ENCODE measurements around the gene GJE1. TPM values are rescaled to one million over a fixed set of nuclear protein-coding genes. Genes with fewer than 3 reads are reported as not detected.

GJE1 gene
- polyA plus RNA-seq, 3 donors = not detected

- Histone ChIP-seq H3K9me3 (replicated peaks in 1 of 2; ENCODE audit: control insufficient read depth in 1 of 2, insufficient read depth in 1 of 2, low read length in 2 of 2) (peaks cover 0 to 14% of the 10 kb centered on the region in 2 donors), H3K9ac (ENCODE audit: insufficient read depth, low read length, poor library complexity, severe bottlenecking) (no peak overlapping the region), H3K36me3 (replicated peaks in 1 of 2; ENCODE audit: control insufficient read depth in 1 of 2, insufficient read depth in 2 of 2, low read length in 2 of 2) (peaks cover 77 to 90% of the 10 kb centered on the region in 2 donors), H3K79me2 (ENCODE audit: insufficient read depth, low read length) (no peaks in the 10 kb centered on the region), H2AFZ (ENCODE audit: insufficient read depth, low read depth, low read length, poor library complexity, severe bottlenecking) (no peak overlapping the region), H3K27me3 (ENCODE audit: control insufficient read depth in 2 of 2, insufficient read depth in 2 of 2, low read length in 2 of 2) (no peaks in the 10 kb centered on the region), H3K4me2 (replicated peaks; ENCODE audit: extremely low read depth, low read length, poor library complexity, severe bottlenecking) (no peak overlapping the region), H4K20me1 (ENCODE audit: insufficient read depth, low read length) (no peaks in the 10 kb centered on the region), H3K4me3 (replicated peaks in 1 of 3; ENCODE audit: low read depth in 2 of 3, low read length in 3 of 3) (no peak overlapping the region), H3K27ac (ENCODE audit: low read depth in 1 of 2, low read length in 2 of 2) (no peak overlapping the region), H3K4me1 (ENCODE audit: control insufficient read depth in 1 of 2, insufficient read depth in 2 of 2, low read length in 2 of 2) (no peaks in the 10 kb centered on the region)
- DNase-seq = no peak
- WGBS (ENCODE audit: insufficient coverage) = 96% methylated on average over 4 of the region's 6 CpGs
- H3K27ac Mint-ChIP-seq = peak overlapping the region in 1 of 7 donors; percentile 67
- H3K4me1 Mint-ChIP-seq = no peaks in the 10 kb centered on the region
- H3K4me3 Mint-ChIP-seq = no peak overlapping the region
- no peaks in the 10 kb centered on the region for H3K27me3 Mint-ChIP-seq (ENCODE audit: low read depth in 3 of 3)
- H3K36me3 Mint-ChIP-seq = peaks cover 70 to 85% of the 10 kb centered on the region in 2 donors
- peaks cover 0 to 12% (median 9%) of the 10 kb centered on the region in 7 donors for H3K9me3 Mint-ChIP-seq
- intact Hi-C loops (cut with micrococcal nuclease) = no loop called here
- no peak for TF ChIP-seq CTCF (IDR thresholded peaks at IDR 0.05)
Observed at GRCh38 chr6:142174703-142175102, 42.0 kb downstream of the GJE1 start.

- peaks cover 47 to 65% of the 10 kb centered on the region in 2 donors for H3K36me3 ChIP-seq (replicated peaks in 1 of 2; ENCODE audit: control insufficient read depth in 1 of 2, insufficient read depth in 2 of 2, low read length in 2 of 2)
- intact Hi-C loops (cut with micrococcal nuclease) = no loop called here
- H3K27me3 Mint-ChIP-seq (ENCODE audit: low read depth in 3 of 3) = no peaks in the 10 kb centered on the region
- TF ChIP-seq CTCF (IDR thresholded peaks at IDR 0.05) = no peak
- H3K4me3 ChIP-seq (replicated peaks in 1 of 3; ENCODE audit: low read depth in 2 of 3, low read length in 3 of 3) = no peak overlapping the region
- DNase-seq = no peak
- H3K9me3 Mint-ChIP-seq = peaks cover 0 to 12% (median 9%) of the 10 kb centered on the region in 7 donors
- no peaks in the 10 kb centered on the region for H3K4me1 Mint-ChIP-seq
- no peak overlapping the region for H3K4me2 ChIP-seq (replicated peaks; ENCODE audit: extremely low read depth, low read length, poor library complexity, severe bottlenecking)
- H3K9ac ChIP-seq (ENCODE audit: insufficient read depth, low read length, poor library complexity, severe bottlenecking) = no peak overlapping the region
- no peaks in the 10 kb centered on the region for H4K20me1 ChIP-seq (ENCODE audit: insufficient read depth, low read length)
- peaks cover 64 to 76% of the 10 kb centered on the region in 2 donors for H3K36me3 Mint-ChIP-seq
- H3K27ac ChIP-seq (ENCODE audit: low read depth in 1 of 2, low read length in 2 of 2) = no peak overlapping the region
- no peaks in the 10 kb centered on the region for H3K4me1 ChIP-seq (ENCODE audit: control insufficient read depth in 1 of 2, insufficient read depth in 2 of 2, low read length in 2 of 2)
- H3K27ac Mint-ChIP-seq = no peak overlapping the region
- H3K9me3 ChIP-seq (replicated peaks in 1 of 2; ENCODE audit: control insufficient read depth in 1 of 2, insufficient read depth in 1 of 2, low read length in 2 of 2) = peaks cover 0 to 14% of the 10 kb centered on the region in 2 donors
- no peak overlapping the region for H3K4me3 Mint-ChIP-seq
- no peaks in the 10 kb centered on the region for H3K79me2 ChIP-seq (ENCODE audit: insufficient read depth, low read length)
- no peak overlapping the region for H2AFZ ChIP-seq (ENCODE audit: insufficient read depth, low read depth, low read length, poor library complexity, severe bottlenecking)
- H3K27me3 ChIP-seq (ENCODE audit: control insufficient read depth in 2 of 2, insufficient read depth in 2 of 2, low read length in 2 of 2) = no peaks in the 10 kb centered on the region
Observed at GRCh38 chr6:142178129-142178528, 45.4 kb downstream of the GJE1 start.
